IMR-90 (cell line): ENCODE data around the gene OPN1MW2. TPM values are rescaled to one million over a fixed set of nuclear protein-coding genes. Genes with fewer than 3 reads are reported as not detected.
"Not testable (repeated sequence)": the region's sequence is repeated elsewhere in the genome, so short reads cannot be mapped to it uniquely, and the experiment has no call there.

Source experiments
- ATAC-seq: fragments of 200-7000 bp; cut with Tn5 transposase; 2 replicates; pipeline ENCODE4 v1.9.1; 2020; ENCODE audit warnings: low read depth, mild to moderate bottlenecking, moderate library complexity
- Bru-seq: library from RNA; stranded (reverse); fragments of 400-500 nt; gene quantifications from one replicate; lab custom pipeline; 2021; lab: Mats Ljungman, UMichigan
- BruChase-seq, 2 experiments: library from RNA; stranded (reverse); fragments of 400-500 nt; gene quantifications; one replicate each; lab custom pipeline; 2021; lab: Mats Ljungman, UMichigan
- BruUV-seq: library from RNA; stranded (reverse); fragments of 400-500 nt; replicated peaks from 2 replicates; lab custom pipeline; 2021; lab: Mats Ljungman, UMichigan
- CTCF ChIA-PET: fragments of 300-600 bp; formaldehyde crosslinking; extraction: SDS; loops from one replicate; lab custom pipeline; 2021; ENCODE audit warnings: antibody characterized with exemption; lab: Yijun Ruan, JAX
- POLR2A ChIA-PET: fragments of 300-600 bp; sonication (Branson Sonifier 250); formaldehyde crosslinking; loops from one replicate; lab custom pipeline; 2022; ENCODE audit warnings: antibody characterized with exemption; ENCODE audit not compliant: unreplicated experiment; lab: Charles Lee
- DNase-seq: peaks from one replicate; pipeline ENCODE4 v3.0.0; 2013
- H2AFZ ChIP-seq: replicated peaks from 2 replicates; pipeline ENCODE3; 2013; ENCODE audit warnings: low read length, mild to moderate bottlenecking; ENCODE audit not compliant: poor library complexity
- H2AK5ac ChIP-seq: 2 replicates; pipeline ENCODE4 v1.6.1; 2013; ENCODE audit warnings: low read depth, low read length, inconsistent platforms
- H2AK9ac ChIP-seq: replicated peaks from 2 replicates; pipeline ENCODE3; 2013; ENCODE audit warnings: mild to moderate bottlenecking, low read depth, low read length, moderate library complexity; ENCODE audit not compliant: poor library complexity
- H2BK120ac ChIP-seq: 2 replicates; pipeline ENCODE4 v1.6.1; 2013; ENCODE audit warnings: low read depth, low read length, inconsistent platforms
- H2BK15ac ChIP-seq: 3 replicates; pipeline ENCODE4 v1.6.1; 2013; ENCODE audit warnings: low read depth, low read length, inconsistent platforms
- H2BK20ac ChIP-seq: 2 replicates; pipeline ENCODE4 v1.6.1; 2013; ENCODE audit warnings: low read depth, mild to moderate bottlenecking, inconsistent platforms, low read length, moderate library complexity
- H2BK5ac ChIP-seq: 2 replicates; pipeline ENCODE4 v1.6.1; 2013; ENCODE audit warnings: mild to moderate bottlenecking, low read depth, low read length, inconsistent platforms; ENCODE audit not compliant: poor library complexity, severe bottlenecking
- H3K14ac ChIP-seq: replicated peaks from 2 replicates; pipeline ENCODE4 v1.6.1; 2013; ENCODE audit warnings: low read depth, low read length, inconsistent platforms
- H3K18ac ChIP-seq: 2 replicates; pipeline ENCODE4 v1.6.1; 2013; ENCODE audit warnings: low read depth, low read length, control low read depth
- H3K23ac ChIP-seq: 2 replicates; pipeline ENCODE4 v1.6.1; 2013; ENCODE audit warnings: low read depth, low read length, inconsistent platforms
- H3K27ac ChIP-seq: 2 replicates; pipeline ENCODE4 v1.5.1; 2013; ENCODE audit warnings: mild to moderate bottlenecking, control low read depth, low read length; ENCODE audit not compliant: insufficient read depth
- H3K27me3 ChIP-seq: 2 replicates; pipeline ENCODE4 v1.6.1; 2013; ENCODE audit warnings: low read length; ENCODE audit not compliant: control insufficient read depth, insufficient read depth
- H3K36me3 ChIP-seq: 2 replicates; pipeline ENCODE4 v1.6.1; 2013; ENCODE audit warnings: low read length, mixed read lengths; ENCODE audit not compliant: control insufficient read depth, insufficient read depth
- H3K4ac ChIP-seq: 2 replicates; pipeline ENCODE4 v1.6.1; 2013; ENCODE audit warnings: low read depth, low read length, inconsistent platforms
- H3K4me1 ChIP-seq: 2 replicates; pipeline ENCODE4 v1.6.1; 2013; ENCODE audit warnings: low read length, mixed read lengths; ENCODE audit not compliant: control insufficient read depth, insufficient read depth
- H3K4me2 ChIP-seq: 2 replicates; pipeline ENCODE4 v1.6.1; 2013; ENCODE audit warnings: low read depth, mild to moderate bottlenecking, control low read depth, low read length, moderate library complexity
- H3K4me3 ChIP-seq: 2 replicates; pipeline ENCODE4 v1.5.1; 2013; ENCODE audit warnings: low read depth, mild to moderate bottlenecking, control low read depth, low read length, moderate library complexity; ENCODE audit not compliant: insufficient read depth
- H3K56ac ChIP-seq: 2 replicates; pipeline ENCODE4 v1.6.1; 2013; ENCODE audit warnings: low read length, inconsistent platforms; ENCODE audit not compliant: insufficient read depth; ENCODE audit errors: extremely low read depth
- H3K79me1 ChIP-seq, 2 experiments: 2 replicates each; pipeline ENCODE4 v1.6.1; 2013; ENCODE audit warnings: low read length in 2 of 2, inconsistent platforms in 1 of 2, low read depth in 1 of 2
- H3K9ac ChIP-seq: 2 replicates; pipeline ENCODE4 v1.6.1; 2013; ENCODE audit warnings: low read depth, low read length, control low read depth
- H3K9me1 ChIP-seq: 2 replicates; pipeline ENCODE4 v1.6.1; 2013; ENCODE audit warnings: low read length, inconsistent platforms; ENCODE audit not compliant: insufficient read depth
- H3K9me3 ChIP-seq: 2 replicates; pipeline ENCODE4 v1.6.1; 2013; ENCODE audit warnings: low read length; ENCODE audit not compliant: control insufficient read depth, insufficient read depth
- H4K20me1 ChIP-seq: 2 replicates; pipeline ENCODE4 v1.6.1; 2013; ENCODE audit warnings: low read length, inconsistent platforms; ENCODE audit not compliant: insufficient read depth
- H4K5ac ChIP-seq: 2 replicates; pipeline ENCODE4 v1.6.1; 2013; ENCODE audit warnings: mild to moderate bottlenecking, low read depth, low read length, control low read depth
- H4K8ac ChIP-seq, 2 experiments: 2 replicates each; pipeline ENCODE4 v1.6.1; 2013; ENCODE audit warnings: low read depth in 2 of 2, low read length in 2 of 2, control low read depth in 1 of 2, inconsistent platforms in 1 of 2
- H4K91ac ChIP-seq: 2 replicates; pipeline ENCODE4 v1.6.1; 2013; ENCODE audit warnings: low read depth, low read length, inconsistent platforms; ENCODE audit not compliant: insufficient read depth
- WGBS, 2 experiments: methylation state at CpG; one replicate each; pipeline versions ENCODE4 v1.1.5 to v1.1.7; 2013; ENCODE audit warnings: missing lambda C conversion rate in 2 of 2; ENCODE audit not compliant: insufficient read length in 1 of 2; ENCODE audit errors: extremely low coverage in 2 of 2; 5-methylcytosine and 5-hydroxymethylcytosine counted together
- dilution Hi-C: fragments of 300-500 bp; cut with HindIII; formaldehyde crosslinking; loops from one replicate; pipeline ENCODE4 v1.14.3; 2018; ENCODE audit warnings: low sequenced_read_pairs; ENCODE audit not compliant: unreplicated experiment
- in situ Hi-C: fragments of 300-500 bp; cut with MboI; formaldehyde crosslinking; loops from 3 replicates; pipeline ENCODE4 v1.14.3; 2019; ENCODE audit warnings: low sequenced_read_pairs, inconsistent platforms, mixed read lengths
- intact Hi-C: fragments of 100-400 bp; cut with micrococcal nuclease; formaldehyde crosslinking; loops from 2 replicates; pipeline ENCODE4 v1.10.0; 2022
- long read RNA-seq: library from polyadenylated mRNA; unstranded; transcript quantifications from one replicate; pipeline ENCODE4 v2.0.0, GENCODE V29; 2021; ENCODE audit not compliant: unreplicated experiment
- polyA plus RNA-seq, 3 experiments: library from polyadenylated mRNA; depleted of rRNA; stranded (reverse); fragments of >200 nt; gene quantifications; 2 replicates each; pipeline ENCODE4 v1.2.3, GENCODE V29; 2012; ENCODE audit warnings: low replicate concordance in 1 of 3
- total RNA-seq: library from RNA; depleted of rRNA; stranded (reverse); fragments of >200 nt; gene quantifications from 2 replicates; pipeline ENCODE4 v1.2.3, GENCODE V29; 2012; rRNA removed

OPN1MW2 gene
- total RNA-seq (not detected in 2 replicates), polyA plus RNA-seq (2012; rRNA removed) (not detected in 2 replicates), Bru-seq, nascent RNA (not detected), BruChase-seq, experiment 1, labeled RNA remaining after a 6-hour chase (not detected), BruChase-seq, experiment 2, labeled RNA remaining after a 2-hour chase (not detected)
- not detected in 2 replicates for polyA plus RNA-seq (2012; cell fraction: cytosol; rRNA removed)
- not detected in 2 replicates for polyA plus RNA-seq (2012; cell fraction: nucleus; rRNA removed; ENCODE audit: low replicate concordance)
- long read RNA-seq = 0 reads

DNA sequence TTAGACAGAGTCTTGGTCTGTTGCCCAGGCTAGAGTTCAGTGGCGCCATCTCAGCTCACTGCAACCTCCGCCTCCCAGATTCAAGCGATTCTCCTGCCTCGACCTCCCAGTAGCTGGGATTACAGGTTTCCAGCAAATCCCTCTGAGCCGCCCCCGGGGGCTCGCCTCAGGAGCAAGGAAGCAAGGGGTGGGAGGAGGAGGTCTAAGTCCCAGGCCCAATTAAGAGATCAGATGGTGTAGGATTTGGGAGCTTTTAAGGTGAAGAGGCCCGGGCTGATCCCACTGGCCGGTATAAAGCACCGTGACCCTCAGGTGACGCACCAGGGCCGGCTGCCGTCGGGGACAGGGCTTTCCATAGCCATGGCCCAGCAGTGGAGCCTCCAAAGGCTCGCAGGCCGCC lies at the start of gene OPN1MW2:
OPN1MW2 (plus strand) TSS at position 301 of the 400 bp plus-strand sequence; CDS start at position 361, 60 bp downstream.
- H4K5ac ChIP-seq, BruUV-seq, H3K4ac ChIP-seq, H3K4me3 ChIP-seq, H3K4me2 ChIP-seq, H2BK15ac ChIP-seq, H2BK5ac ChIP-seq, H2AK9ac ChIP-seq, H3K18ac ChIP-seq, CTCF ChIA-PET, intact Hi-C loops, H2AFZ ChIP-seq, H3K9me3 ChIP-seq, ATAC-seq, H4K91ac ChIP-seq, H3K79me1 ChIP-seq, H3K23ac ChIP-seq, H3K27ac ChIP-seq, H3K14ac ChIP-seq, H3K9me1 ChIP-seq, H3K56ac ChIP-seq, H2AK5ac ChIP-seq, H3K4me1 ChIP-seq, H3K9ac ChIP-seq, H4K20me1 ChIP-seq, H3K36me3 ChIP-seq, POLR2A ChIA-PET, dilution Hi-C loops, H4K8ac ChIP-seq, H3K27me3 ChIP-seq, in situ Hi-C loops, H2BK120ac ChIP-seq, H2BK20ac ChIP-seq, DNase-seq: not testable (repeated sequence)
- no CpG with 5 or more reads among the region's 16 CpGs for WGBS, 2 experiments

DNA sequence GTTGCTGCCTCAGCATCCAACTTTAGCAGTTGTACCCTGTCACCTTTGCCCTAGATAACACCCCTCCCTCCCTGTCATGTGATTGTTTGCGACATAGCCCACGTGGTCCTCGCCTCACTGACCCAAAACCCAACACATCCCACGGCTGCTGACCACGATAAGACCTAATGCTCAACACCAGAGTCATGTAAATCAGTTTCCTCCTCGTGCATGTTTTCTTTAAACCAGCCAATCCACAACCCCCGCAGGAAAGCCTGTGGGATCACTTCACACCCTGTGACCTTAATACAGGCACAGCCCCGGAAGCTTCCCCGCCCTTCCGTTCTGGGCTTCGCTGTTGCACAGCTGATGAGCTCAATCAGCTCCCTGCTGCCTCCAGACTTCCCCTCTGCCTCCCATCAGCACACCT lies 47.0 kb upstream of the OPN1MW2 start:
- H2BK5ac ChIP-seq, H3K9me1 ChIP-seq, H3K36me3 ChIP-seq, DNase-seq, H2BK20ac ChIP-seq, H3K4me1 ChIP-seq, H4K91ac ChIP-seq, H3K23ac ChIP-seq, H3K56ac ChIP-seq, H3K14ac ChIP-seq, in situ Hi-C loops, H2AK5ac ChIP-seq, ATAC-seq, H4K20me1 ChIP-seq, H3K27me3 ChIP-seq, BruUV-seq, intact Hi-C loops, H3K4me3 ChIP-seq, H3K9me3 ChIP-seq, H3K9ac ChIP-seq, H2BK15ac ChIP-seq, POLR2A ChIA-PET, H2BK120ac ChIP-seq, H4K8ac ChIP-seq, dilution Hi-C loops, H3K4ac ChIP-seq, CTCF ChIA-PET, H3K27ac ChIP-seq, H4K5ac ChIP-seq, H3K79me1 ChIP-seq, H2AK9ac ChIP-seq, H3K18ac ChIP-seq, H2AFZ ChIP-seq, H3K4me2 ChIP-seq: not testable (repeated sequence)
- no CpG with 5 or more reads among the region's 11 CpGs for WGBS, 2 experiments
